ENCODE results near the gene OR6K6.

DNA sequence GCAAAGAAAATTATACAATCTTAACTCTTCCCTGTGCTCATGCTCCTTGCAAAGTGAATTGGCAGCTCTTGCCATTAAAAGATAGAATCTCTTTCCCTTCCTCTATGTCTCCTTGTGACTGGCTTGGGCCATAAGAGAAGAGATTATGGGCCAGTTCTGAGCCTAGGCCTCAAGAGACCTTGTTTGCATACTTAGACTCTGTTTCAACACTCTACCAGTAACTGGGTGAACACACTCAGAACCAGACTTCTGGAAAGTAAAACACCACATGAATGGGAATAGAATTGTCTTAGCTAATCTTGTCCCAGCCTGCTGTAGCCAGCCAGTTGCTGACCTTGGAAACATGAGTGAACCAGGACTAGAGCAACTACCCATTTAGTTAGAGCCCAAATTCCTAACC, 18.7 kb upstream of the OR6K6 start:
- TF ChIP-seq, protein P1, sequence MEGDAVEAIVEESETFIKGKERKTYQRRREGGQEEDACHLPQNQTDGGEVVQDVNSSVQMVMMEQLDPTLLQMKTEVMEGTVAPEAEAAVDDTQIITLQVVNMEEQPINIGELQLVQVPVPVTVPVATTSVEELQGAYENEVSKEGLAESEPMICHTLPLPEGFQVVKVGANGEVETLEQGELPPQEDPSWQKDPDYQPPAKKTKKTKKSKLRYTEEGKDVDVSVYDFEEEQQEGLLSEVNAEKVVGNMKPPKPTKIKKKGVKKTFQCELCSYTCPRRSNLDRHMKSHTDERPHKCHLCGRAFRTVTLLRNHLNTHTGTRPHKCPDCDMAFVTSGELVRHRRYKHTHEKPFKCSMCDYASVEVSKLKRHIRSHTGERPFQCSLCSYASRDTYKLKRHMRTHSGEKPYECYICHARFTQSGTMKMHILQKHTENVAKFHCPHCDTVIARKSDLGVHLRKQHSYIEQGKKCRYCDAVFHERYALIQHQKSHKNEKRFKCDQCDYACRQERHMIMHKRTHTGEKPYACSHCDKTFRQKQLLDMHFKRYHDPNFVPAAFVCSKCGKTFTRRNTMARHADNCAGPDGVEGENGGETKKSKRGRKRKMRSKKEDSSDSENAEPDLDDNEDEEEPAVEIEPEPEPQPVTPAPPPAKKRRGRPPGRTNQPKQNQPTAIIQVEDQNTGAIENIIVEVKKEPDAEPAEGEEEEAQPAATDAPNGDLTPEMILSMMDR (IDR thresholded peaks at IDR 0.05), result no peak
- TF ChIP-seq RAD21 (IDR thresholded peaks at IDR 0.05; ENCODE audit: low read length), result no peak
- no peak for TF ChIP-seq EZH2phosphoT487 (IDR thresholded peaks at IDR 0.05; ENCODE audit: borderline replicate concordance, low read depth)
- TF ChIP-seq NRF1 (IDR thresholded peaks at IDR 0.05; ENCODE audit: low read depth, low read length), result no peak
- TF ChIP-seq RFX5 (IDR thresholded peaks at IDR 0.05; ENCODE audit: low read length), result no peak
- no peak for TF ChIP-seq POLR2AphosphoS5 (IDR thresholded peaks at IDR 0.05; ENCODE audit: low read depth, low read length)
- no peak for TF ChIP-seq TAF1 (IDR thresholded peaks at IDR 0.05; ENCODE audit: borderline replicate concordance, low read depth, low read length)
- TF ChIP-seq NFIC (IDR thresholded peaks at IDR 0.05; ENCODE audit: borderline replicate concordance), result no peak
- TF ChIP-seq, protein P2, sequence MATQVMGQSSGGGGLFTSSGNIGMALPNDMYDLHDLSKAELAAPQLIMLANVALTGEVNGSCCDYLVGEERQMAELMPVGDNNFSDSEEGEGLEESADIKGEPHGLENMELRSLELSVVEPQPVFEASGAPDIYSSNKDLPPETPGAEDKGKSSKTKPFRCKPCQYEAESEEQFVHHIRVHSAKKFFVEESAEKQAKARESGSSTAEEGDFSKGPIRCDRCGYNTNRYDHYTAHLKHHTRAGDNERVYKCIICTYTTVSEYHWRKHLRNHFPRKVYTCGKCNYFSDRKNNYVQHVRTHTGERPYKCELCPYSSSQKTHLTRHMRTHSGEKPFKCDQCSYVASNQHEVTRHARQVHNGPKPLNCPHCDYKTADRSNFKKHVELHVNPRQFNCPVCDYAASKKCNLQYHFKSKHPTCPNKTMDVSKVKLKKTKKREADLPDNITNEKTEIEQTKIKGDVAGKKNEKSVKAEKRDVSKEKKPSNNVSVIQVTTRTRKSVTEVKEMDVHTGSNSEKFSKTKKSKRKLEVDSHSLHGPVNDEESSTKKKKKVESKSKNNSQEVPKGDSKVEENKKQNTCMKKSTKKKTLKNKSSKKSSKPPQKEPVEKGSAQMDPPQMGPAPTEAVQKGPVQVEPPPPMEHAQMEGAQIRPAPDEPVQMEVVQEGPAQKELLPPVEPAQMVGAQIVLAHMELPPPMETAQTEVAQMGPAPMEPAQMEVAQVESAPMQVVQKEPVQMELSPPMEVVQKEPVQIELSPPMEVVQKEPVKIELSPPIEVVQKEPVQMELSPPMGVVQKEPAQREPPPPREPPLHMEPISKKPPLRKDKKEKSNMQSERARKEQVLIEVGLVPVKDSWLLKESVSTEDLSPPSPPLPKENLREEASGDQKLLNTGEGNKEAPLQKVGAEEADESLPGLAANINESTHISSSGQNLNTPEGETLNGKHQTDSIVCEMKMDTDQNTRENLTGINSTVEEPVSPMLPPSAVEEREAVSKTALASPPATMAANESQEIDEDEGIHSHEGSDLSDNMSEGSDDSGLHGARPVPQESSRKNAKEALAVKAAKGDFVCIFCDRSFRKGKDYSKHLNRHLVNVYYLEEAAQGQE (IDR thresholded peaks at IDR 0.05; ENCODE audit: low read depth, low read length), result no peak
- TF ChIP-seq, protein P3, sequence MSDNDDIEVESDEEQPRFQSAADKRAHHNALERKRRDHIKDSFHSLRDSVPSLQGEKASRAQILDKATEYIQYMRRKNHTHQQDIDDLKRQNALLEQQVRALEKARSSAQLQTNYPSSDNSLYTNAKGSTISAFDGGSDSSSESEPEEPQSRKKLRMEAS (IDR thresholded peaks at IDR 0.05; ENCODE audit: low read depth), result no peak
- TF ChIP-seq SIN3A (IDR thresholded peaks at IDR 0.05; ENCODE audit: borderline replicate concordance, low read depth, low read length), result no peak
- no peak for TF ChIP-seq GABPA (IDR thresholded peaks at IDR 0.05; ENCODE audit: low read depth)

Data from SK-N-SH (cell line).